HG03095 (cell line): ENCODE results near the gene ENTREP1.
A peak's percentile ranks its signal among the peaks of the same experiment; 100 is the strongest.
"Not testable (repeated sequence)": the region's sequence is repeated elsewhere in the genome, so short reads cannot be mapped to it uniquely, and the experiment has no call there.

Experiments used
- ATAC-seq: cut with Tn5 transposase; IDR thresholded peaks from one replicate; pipeline ENCODE4 v1.9.1; 2021; ENCODE audit warnings: moderate library complexity; ENCODE audit not compliant: unreplicated experiment

The ENTREP1 gene

GRCh38 chr9:69324549-69325401 lies at the start of gene ENTREP1:
TSS of gene ENTREP1 (plus strand) at chr9:69325215. CDS start at chr9:69325310, 95 bp downstream.
- ATAC-seq, result no peak

- no peak for ATAC-seq
Observed at GRCh38 chr9:69276775-69277174, 48.2 kb upstream of the ENTREP1 start.

GRCh38 chr9:69279084-69279731 lies 45.8 kb upstream of the ENTREP1 start:
- ATAC-seq, result peak; percentile 79

- no peak for ATAC-seq
Observed at GRCh38 chr9:69279733-69280132, 45.3 kb upstream of the ENTREP1 start.

- ATAC-seq, result no peak
Observed at GRCh38 chr9:69283003-69283402, 42.0 kb upstream of the ENTREP1 start.

- ATAC-seq, result no peak
Observed at GRCh38 chr9:69292078-69292477, 32.9 kb upstream of the ENTREP1 start.

GRCh38 chr9:69293156-69293555 lies 31.9 kb upstream of the ENTREP1 start:
- ATAC-seq, result no peak

- ATAC-seq, result no peak
Observed at GRCh38 chr9:69295872-69296552, 29.0 kb upstream of the ENTREP1 start.

GRCh38 chr9:69297300-69297980 lies 27.6 kb upstream of the ENTREP1 start:
- no peak for ATAC-seq

GRCh38 chr9:69299315-69299714 lies 25.7 kb upstream of the ENTREP1 start:
- no peak for ATAC-seq

GRCh38 chr9:69299826-69300225 lies 25.2 kb upstream of the ENTREP1 start:
- ATAC-seq, result no peak

GRCh38 chr9:69303331-69303730 lies 21.7 kb upstream of the ENTREP1 start:
- ATAC-seq, result no peak

- not testable (repeated sequence) for ATAC-seq
Observed at GRCh38 chr9:69306895-69307445, 18.0 kb upstream of the ENTREP1 start.

- no peak for ATAC-seq
Observed at GRCh38 chr9:69307446-69308205, 17.4 kb upstream of the ENTREP1 start.

GRCh38 chr9:69308206-69308931 lies 16.6 kb upstream of the ENTREP1 start:
- no peak for ATAC-seq

- ATAC-seq, result no peak
Observed at GRCh38 chr9:69313175-69313574, 11.8 kb upstream of the ENTREP1 start.

- no peak for ATAC-seq
Observed at GRCh38 chr9:69314547-69314946, 10.5 kb upstream of the ENTREP1 start.

- ATAC-seq, result no peak
Observed at GRCh38 chr9:69317081-69317480, 7.9 kb upstream of the ENTREP1 start.

- peak; percentile 94 for ATAC-seq
Observed at GRCh38 chr9:69317894-69318293, 7.1 kb upstream of the ENTREP1 start.
